Measurements from ENCODE around the gene DCAF15.

GRCh38 chr19:13979686-13980085, 27.4 kb downstream of the DCAF15 start:
- no peak for TF ChIP-seq POLR2A (IDR thresholded peaks at IDR 0.05)
- TF ChIP-seq, protein P1, sequence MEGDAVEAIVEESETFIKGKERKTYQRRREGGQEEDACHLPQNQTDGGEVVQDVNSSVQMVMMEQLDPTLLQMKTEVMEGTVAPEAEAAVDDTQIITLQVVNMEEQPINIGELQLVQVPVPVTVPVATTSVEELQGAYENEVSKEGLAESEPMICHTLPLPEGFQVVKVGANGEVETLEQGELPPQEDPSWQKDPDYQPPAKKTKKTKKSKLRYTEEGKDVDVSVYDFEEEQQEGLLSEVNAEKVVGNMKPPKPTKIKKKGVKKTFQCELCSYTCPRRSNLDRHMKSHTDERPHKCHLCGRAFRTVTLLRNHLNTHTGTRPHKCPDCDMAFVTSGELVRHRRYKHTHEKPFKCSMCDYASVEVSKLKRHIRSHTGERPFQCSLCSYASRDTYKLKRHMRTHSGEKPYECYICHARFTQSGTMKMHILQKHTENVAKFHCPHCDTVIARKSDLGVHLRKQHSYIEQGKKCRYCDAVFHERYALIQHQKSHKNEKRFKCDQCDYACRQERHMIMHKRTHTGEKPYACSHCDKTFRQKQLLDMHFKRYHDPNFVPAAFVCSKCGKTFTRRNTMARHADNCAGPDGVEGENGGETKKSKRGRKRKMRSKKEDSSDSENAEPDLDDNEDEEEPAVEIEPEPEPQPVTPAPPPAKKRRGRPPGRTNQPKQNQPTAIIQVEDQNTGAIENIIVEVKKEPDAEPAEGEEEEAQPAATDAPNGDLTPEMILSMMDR (IDR thresholded peaks at IDR 0.05), result no peak

All from uterus (tissue), 2 donors.